GM12865 (cell line): ENCODE data around the gene TEX35.

Source experiments
- DNase-seq: peaks from one replicate; pipeline ENCODE4 v3.0.0; 2010; ENCODE audit warnings: low read depth
- H3K4me3 ChIP-seq: 2 replicates; pipeline ENCODE4 v1.5.1; 2011; ENCODE audit warnings: mild to moderate bottlenecking, low read depth, low read length, control low read depth
- TF ChIP-seq, protein P1 (sequence below): IDR thresholded peaks from 2 replicates; pipeline ENCODE4 v1.5.1; 2011; ENCODE audit warnings: low read length, control low read depth, low read depth, inconsistent platforms; ENCODE audit not compliant: insufficient read depth; ENCODE audit errors: missing control alignments

The TEX35 gene

DNA sequence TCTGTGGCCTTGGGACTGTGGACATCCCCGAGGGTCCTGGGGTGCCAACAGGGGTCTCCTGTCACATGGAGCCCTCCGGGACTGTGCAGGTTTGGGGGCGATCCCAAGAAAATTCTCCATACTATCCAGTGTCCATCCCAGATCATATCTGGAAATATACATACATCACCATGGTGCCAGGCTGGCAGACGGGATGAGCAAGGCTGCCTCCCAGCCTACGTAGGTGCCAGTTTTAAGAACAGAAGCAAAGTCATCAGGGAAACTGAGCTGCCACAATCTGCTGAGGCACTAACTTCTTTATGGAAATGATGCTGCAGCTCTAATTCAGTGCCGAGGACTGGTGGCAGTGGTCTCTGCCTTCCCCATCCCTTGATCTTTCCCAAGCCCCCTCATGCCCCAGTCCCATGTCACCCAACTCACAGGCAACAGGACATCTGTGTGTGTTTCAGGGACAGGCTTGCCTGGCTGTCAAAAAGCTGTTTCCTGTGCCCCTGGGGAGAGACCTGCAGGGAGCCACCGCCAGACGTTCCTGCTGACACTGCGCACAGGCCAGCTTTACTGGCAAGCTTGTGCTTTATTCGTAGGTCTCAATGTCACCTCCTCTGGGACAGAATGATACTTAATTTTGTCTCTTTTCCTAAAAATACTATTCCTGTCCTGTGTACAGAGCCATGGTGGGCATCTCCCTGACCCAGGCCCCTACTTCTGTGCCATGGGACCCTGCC is 15.5 kb downstream of the TEX35 start:
- no peak overlapping the region for H3K4me3 ChIP-seq
- TF ChIP-seq, protein P1, sequence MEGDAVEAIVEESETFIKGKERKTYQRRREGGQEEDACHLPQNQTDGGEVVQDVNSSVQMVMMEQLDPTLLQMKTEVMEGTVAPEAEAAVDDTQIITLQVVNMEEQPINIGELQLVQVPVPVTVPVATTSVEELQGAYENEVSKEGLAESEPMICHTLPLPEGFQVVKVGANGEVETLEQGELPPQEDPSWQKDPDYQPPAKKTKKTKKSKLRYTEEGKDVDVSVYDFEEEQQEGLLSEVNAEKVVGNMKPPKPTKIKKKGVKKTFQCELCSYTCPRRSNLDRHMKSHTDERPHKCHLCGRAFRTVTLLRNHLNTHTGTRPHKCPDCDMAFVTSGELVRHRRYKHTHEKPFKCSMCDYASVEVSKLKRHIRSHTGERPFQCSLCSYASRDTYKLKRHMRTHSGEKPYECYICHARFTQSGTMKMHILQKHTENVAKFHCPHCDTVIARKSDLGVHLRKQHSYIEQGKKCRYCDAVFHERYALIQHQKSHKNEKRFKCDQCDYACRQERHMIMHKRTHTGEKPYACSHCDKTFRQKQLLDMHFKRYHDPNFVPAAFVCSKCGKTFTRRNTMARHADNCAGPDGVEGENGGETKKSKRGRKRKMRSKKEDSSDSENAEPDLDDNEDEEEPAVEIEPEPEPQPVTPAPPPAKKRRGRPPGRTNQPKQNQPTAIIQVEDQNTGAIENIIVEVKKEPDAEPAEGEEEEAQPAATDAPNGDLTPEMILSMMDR, result no peak
- no peak for DNase-seq

DNA sequence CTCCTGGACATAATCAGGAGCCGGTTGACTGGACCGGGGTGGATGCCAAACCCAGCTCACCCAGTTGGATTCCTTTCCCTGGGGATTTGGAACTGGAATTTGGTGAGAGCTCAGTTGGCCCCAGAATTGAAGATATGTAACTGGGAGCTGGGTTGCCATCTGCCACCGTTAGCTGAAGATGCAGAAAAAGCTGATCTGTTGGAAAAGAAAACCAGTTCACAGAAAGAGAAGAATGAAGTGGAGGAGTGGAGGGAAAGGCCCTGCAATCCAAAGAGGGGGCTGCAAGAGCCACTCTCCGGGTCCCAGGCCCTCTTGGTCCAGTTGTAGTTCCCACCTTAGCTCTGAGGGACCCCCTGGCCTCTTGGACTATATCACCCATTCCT is 16.0 kb downstream of the TEX35 start:
- TF ChIP-seq, protein P1, result no peak
- DNase-seq, result no peak
- no peak overlapping the region for H3K4me3 ChIP-seq

DNA sequence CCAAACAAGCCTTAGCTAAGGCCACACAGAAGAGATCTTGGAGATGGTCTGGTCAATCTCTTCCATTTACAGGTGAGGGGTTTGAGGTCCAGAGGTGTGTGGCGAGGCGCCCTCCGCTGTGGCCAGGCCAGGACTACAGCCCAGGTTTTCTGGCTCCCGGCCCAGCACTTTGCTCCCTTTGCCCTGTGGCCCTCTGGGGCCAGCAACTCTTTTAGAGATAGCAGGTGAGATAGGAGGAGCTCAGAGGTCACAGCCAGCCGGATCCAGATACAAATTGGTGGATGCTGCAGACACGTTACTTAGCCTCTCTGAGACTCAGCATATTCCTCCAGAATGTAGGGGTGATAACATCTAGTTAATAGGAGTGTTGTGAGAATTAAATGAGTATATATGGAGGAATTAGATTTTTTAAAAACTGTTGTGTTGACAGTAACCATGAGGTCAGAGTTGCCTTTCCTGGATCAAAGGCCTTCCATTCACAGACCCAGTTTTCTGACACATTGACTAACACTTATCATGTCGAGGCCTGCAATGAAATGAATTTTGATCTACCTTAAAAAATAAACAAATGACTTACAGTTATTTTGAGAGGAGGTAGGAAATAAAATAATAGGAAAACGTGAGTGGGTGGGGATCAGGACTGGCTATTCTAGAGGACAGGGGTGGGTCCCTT is 16.6 kb downstream of the TEX35 start:
- H3K4me3 ChIP-seq, result no peak overlapping the region
- TF ChIP-seq, protein P1, result no peak
- DNase-seq, result no peak

DNA sequence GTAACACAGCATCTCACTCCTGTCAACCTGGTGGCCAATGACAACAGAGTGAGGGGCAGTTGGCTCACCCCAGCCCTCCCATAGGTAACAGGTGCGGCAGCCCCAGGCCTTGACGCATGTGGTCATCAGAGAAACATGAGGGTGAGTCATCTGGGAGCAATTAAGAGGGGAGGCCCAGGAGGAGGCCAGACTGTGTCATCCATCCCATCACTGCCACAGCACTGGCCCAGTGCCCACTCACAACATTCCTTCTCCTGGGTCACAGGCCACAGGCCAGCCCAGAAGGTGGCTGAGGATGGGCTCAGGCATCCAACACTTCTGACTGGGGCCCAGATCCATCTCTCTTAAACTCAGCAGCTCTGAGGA is 17.1 kb downstream of the TEX35 start:
- no peak for DNase-seq
- TF ChIP-seq, protein P1, result no peak
- no peak overlapping the region for H3K4me3 ChIP-seq

DNA sequence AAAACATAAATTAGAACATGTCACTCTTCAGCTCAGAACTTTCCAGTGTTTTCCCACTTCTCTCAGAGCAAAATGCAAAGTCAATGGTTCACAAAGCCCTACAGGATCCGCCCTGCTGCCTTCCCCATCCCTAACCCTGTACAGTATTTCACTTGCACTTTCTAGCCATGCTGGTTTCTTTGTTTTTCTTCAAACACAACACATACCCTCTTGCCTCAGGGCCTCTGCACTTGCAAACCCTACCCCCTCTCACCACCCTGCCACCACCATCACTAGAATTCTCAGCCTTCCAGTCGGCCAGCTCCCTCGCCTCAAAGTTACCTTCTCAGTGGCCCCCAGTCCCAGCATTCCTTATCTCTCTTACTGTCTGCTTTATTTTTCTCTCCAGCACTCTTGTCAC is 17.6 kb downstream of the TEX35 start:
- no peak for DNase-seq
- no peak overlapping the region for H3K4me3 ChIP-seq
- TF ChIP-seq, protein P1, result no peak

DNA sequence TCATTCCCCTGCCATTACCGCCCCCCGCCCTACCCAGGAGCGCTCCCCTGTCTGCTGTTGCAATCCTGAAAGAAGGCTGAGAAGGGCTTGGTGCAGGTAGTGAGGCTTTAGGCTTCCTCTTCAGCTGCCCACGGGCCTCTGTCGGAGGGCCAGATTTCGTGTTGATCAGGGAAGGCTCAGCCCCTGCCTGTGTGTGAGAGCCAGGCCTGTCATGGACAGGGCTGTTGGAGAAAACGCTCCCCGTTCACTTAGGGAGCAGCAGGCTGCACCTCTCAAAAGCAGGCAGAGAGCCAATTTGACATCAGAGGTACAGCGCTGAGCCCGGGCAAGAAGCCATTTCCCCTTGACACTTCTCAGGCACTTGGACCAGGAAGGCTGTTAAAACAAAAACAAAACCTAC is 19.0 kb downstream of the TEX35 start:
- DNase-seq, result no peak
- no peak overlapping the region for H3K4me3 ChIP-seq
- TF ChIP-seq, protein P1, result no peak
